ENCODE measurements around the gene MANF.

GRCh38 chr3:51354172-51354571 is 30.9 kb upstream of the MANF start:
- TF ChIP-seq PKNOX1 (IDR thresholded peaks at IDR 0.05) (no peak), SUZ12 (IDR thresholded peaks at IDR 0.05) (no peak), SP1 (IDR thresholded peaks at IDR 0.05) (no peak), BHLHE40 (IDR thresholded peaks at IDR 0.05; ENCODE audit: borderline replicate concordance) (no peak), NFRKB (IDR thresholded peaks at IDR 0.05) (no peak), TARDBP (IDR thresholded peaks at IDR 0.05) (no peak), CTBP1 (IDR thresholded peaks at IDR 0.05; ENCODE audit: borderline replicate concordance) (no peak), FOXA1 (IDR thresholded peaks at IDR 0.05) (no peak), ZNF384 (IDR thresholded peaks at IDR 0.05) (no peak), ELF4 (IDR thresholded peaks at IDR 0.05) (no peak), FOXM1 (IDR thresholded peaks at IDR 0.05; ENCODE audit: borderline replicate concordance) (no peak), FOXK2 (IDR thresholded peaks at IDR 0.05) (no peak), ARNT (IDR thresholded peaks at IDR 0.05) (no peak), L3MBTL2 (conservative IDR thresholded peaks at IDR 0.05) (no peak)

Measured in HEK293T (cell line).